Suprapubic skin (tissue), 4 donors: ENCODE measurements around the gene PPARGC1A.

Experiments
- POLR2A ChIP-seq, 2 donors: fragments of 450-650 bp; IDR thresholded peaks; one replicate each; pipeline ENCODE4 v1.6.1; 2017; ENCODE audit warnings: antibody characterized with exemption in 2 of 2, mild to moderate bottlenecking in 2 of 2, moderate library complexity in 2 of 2
- POLR2AphosphoS5 ChIP-seq, 3 donors: sonication (generic); formaldehyde crosslinking; IDR thresholded peaks; one replicate each; pipeline ENCODE4 v1.6.1; 2017; ENCODE audit warnings: antibody characterized with exemption in 3 of 3
- TF ChIP-seq, protein P1 (sequence below), 2 donors: fragments of 200-600 bp in 1 of 2; fragments of 450-650 bp in 1 of 2; sonication (generic) in 1 of 2; IDR thresholded peaks; one replicate each; pipeline ENCODE4 v1.5.1; 2016 to 2019; ENCODE audit warnings: antibody characterized with exemption in 2 of 2, mild to moderate bottlenecking in 1 of 2, moderate library complexity in 1 of 2

DNA sequence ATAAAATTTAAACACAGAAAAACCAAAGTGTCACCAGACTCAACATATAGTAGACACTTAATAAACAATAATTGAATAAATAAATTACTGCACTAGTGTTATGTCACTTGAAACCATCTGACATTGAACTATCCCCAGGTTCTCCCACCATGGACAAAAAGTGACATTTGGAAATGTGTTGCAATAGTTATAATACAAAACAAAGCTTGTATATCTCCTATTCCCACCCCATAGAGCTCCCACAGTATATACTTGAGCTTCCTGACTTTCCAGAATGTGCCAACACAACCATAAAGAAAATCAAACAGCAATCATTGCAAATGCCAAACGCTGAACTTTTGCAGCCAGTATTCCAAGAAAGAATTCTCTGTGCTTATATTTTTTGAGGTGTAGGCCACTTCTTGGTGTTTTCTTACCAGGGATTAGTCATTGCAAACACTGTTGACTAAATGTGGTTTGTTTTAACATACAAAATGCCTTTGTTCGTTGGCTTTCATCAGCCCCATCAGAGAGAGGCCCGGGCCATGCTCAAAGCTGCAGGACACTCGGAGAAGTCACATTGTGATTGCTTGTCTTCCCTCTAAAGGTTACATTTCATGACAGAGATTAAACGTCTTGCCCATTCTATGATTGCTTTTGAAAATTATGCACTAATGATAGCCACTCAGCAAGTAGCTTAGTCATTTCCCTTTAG is 33.8 kb downstream of the PPARGC1A start:
- TF ChIP-seq, protein P1, sequence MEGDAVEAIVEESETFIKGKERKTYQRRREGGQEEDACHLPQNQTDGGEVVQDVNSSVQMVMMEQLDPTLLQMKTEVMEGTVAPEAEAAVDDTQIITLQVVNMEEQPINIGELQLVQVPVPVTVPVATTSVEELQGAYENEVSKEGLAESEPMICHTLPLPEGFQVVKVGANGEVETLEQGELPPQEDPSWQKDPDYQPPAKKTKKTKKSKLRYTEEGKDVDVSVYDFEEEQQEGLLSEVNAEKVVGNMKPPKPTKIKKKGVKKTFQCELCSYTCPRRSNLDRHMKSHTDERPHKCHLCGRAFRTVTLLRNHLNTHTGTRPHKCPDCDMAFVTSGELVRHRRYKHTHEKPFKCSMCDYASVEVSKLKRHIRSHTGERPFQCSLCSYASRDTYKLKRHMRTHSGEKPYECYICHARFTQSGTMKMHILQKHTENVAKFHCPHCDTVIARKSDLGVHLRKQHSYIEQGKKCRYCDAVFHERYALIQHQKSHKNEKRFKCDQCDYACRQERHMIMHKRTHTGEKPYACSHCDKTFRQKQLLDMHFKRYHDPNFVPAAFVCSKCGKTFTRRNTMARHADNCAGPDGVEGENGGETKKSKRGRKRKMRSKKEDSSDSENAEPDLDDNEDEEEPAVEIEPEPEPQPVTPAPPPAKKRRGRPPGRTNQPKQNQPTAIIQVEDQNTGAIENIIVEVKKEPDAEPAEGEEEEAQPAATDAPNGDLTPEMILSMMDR (IDR thresholded peaks at IDR 0.05): no peak
- no peak for TF ChIP-seq POLR2A (IDR thresholded peaks at IDR 0.05)
- no peak for TF ChIP-seq POLR2AphosphoS5 (IDR thresholded peaks at IDR 0.05)
